Sigmoid colon (tissue), 4 donors: ENCODE results near the gene WAS.

Source experiments
- CTCF ChIP-seq, 4 experiments: fragments of 450-650 bp in 3 of 4; fragments of 200-600 bp in 1 of 4; IDR thresholded peaks; one replicate each; pipeline ENCODE4 v1.5.1; 2016 to 2019; ENCODE audit warnings: antibody characterized with exemption in 4 of 4, mild to moderate bottlenecking in 3 of 4, moderate library complexity in 2 of 4
- EP300 ChIP-seq, 4 donors: sonication (generic); formaldehyde crosslinking; IDR thresholded peaks; one replicate each; pipeline ENCODE4 v1.6.1; 2017; ENCODE audit warnings: antibody characterized with exemption in 4 of 4
- POLR2A ChIP-seq, 2 donors: fragments of 450-650 bp; IDR thresholded peaks; one replicate each; pipeline ENCODE4 v1.6.1; 2016; ENCODE audit warnings: antibody characterized with exemption in 2 of 2, mild to moderate bottlenecking in 2 of 2, moderate library complexity in 2 of 2
- POLR2AphosphoS5 ChIP-seq, 4 donors: sonication (generic); formaldehyde crosslinking; IDR thresholded peaks; one replicate each; pipeline ENCODE4 v1.6.1; 2017; ENCODE audit warnings: antibody characterized with exemption in 4 of 4

GRCh38 chrX:48648336-48648751, 35.3 kb upstream of the WAS start:
- peak in 3 of 4 experiments; percentile 11 to 38 (median 21) for TF ChIP-seq CTCF (IDR thresholded peaks at IDR 0.05)
- no peak for TF ChIP-seq POLR2A (IDR thresholded peaks at IDR 0.05)
- TF ChIP-seq POLR2AphosphoS5 (IDR thresholded peaks at IDR 0.05) = no peak
- no peak for TF ChIP-seq EP300 (IDR thresholded peaks at IDR 0.05)
